K562 (cell line): ENCODE measurements around the gene ADGRB3. TPM values are rescaled to one million over a fixed set of nuclear protein-coding genes. Genes with fewer than 3 reads are reported as not detected.

ENCODE experiments used
- ATAC-seq: fragments of 200-7000 bp; cut with Tn5 transposase; 3 replicates; pipeline ENCODE4 v1.9.1; 2020; ENCODE audit warnings: moderate library complexity
- BruUV-seq: library from RNA; stranded (reverse); fragments of 400-500 nt; replicated peaks from 2 replicates; lab custom pipeline; 2021; lab: Mats Ljungman, UMichigan
- CTCF ChIA-PET: fragments of 300-600 bp; formaldehyde crosslinking; extraction: SDS; loops from one replicate; lab custom pipeline; 2021; ENCODE audit warnings: low intra/inter-chr PET ratio; lab: Yijun Ruan, JAX
- POLR2A ChIA-PET: fragments of 300-600, 350-650 bp; sonication (Branson Sonifier 250); formaldehyde crosslinking; extraction: SDS; loops from one replicate; lab custom pipeline; 2021; ENCODE audit warnings: antibody characterized with exemption, inconsistent platforms; lab: Yijun Ruan, JAX
- DNase-seq, 4 experiments: peaks; one replicate each; pipeline versions ENCODE4 v3.0.0 to v3.0.0-alpha.2; 2011 to 2018; ENCODE audit warnings: low spot score in 3 of 4, mixed read lengths in 3 of 4; ENCODE audit errors: extremely low read depth in 1 of 4
- FAIRE-seq: peaks from 2 replicates; lab custom pipeline; 2011; peaks lifted over from hg19 to GRCh38; lab: Jason Lieb, UNC
- H2AFZ ChIP-seq: 2 replicates; pipeline ENCODE4 v1.6.0; 2011; ENCODE audit warnings: low read depth, low read length, control low read depth, inconsistent platforms
- H3K27ac ChIP-seq: fragments of 200-600 bp; 3 replicates; pipeline ENCODE4 v1.8.0; 2011; ENCODE audit warnings: low read depth, mild to moderate bottlenecking, control low read depth, inconsistent platforms, low read length, moderate library complexity, mixed read lengths; ENCODE audit errors: extremely low read depth
- H3K27me3 ChIP-seq, 2 experiments: fragments of 300-600 bp in 1 of 2; 2 replicates in 1 of 2; 3 replicates in 1 of 2; pipeline versions ENCODE4 v1.6.0 to v1.8.0; 2011; ENCODE audit warnings: inconsistent platforms in 2 of 2, low read length in 2 of 2, mild to moderate bottlenecking in 1 of 2, mixed read lengths in 1 of 2, moderate library complexity in 1 of 2; ENCODE audit not compliant: control insufficient read depth in 2 of 2, insufficient read depth in 2 of 2
- H3K36me3 ChIP-seq: fragments of 300-600 bp; 3 replicates; pipeline ENCODE4 v1.8.0; 2011; ENCODE audit warnings: mild to moderate bottlenecking, low read length, inconsistent platforms; ENCODE audit not compliant: control insufficient read depth, insufficient read depth
- H3K4me1 ChIP-seq, 2 experiments: fragments of 200-600 bp in 1 of 2; replicated peaks in 1 of 2; 2 replicates in 1 of 2; 3 replicates in 1 of 2; pipeline versions ENCODE4 v1.5.1 to v1.8.0; 2011; ENCODE audit warnings: inconsistent platforms in 2 of 2, low read length in 2 of 2, mild to moderate bottlenecking in 1 of 2, mixed read lengths in 1 of 2, moderate library complexity in 1 of 2; ENCODE audit not compliant: control insufficient read depth in 2 of 2, insufficient read depth in 2 of 2
- H3K4me2 ChIP-seq: 2 replicates; pipeline ENCODE4 v1.6.1; 2011; ENCODE audit warnings: low read length, control low read depth, inconsistent platforms, mixed read lengths; ENCODE audit not compliant: insufficient read depth
- H3K4me3 ChIP-seq: fragments of 200-600 bp; sonication (generic), shearing (Covaris generic); 2 replicates; pipeline ENCODE4 v1.5.1; 2016; ENCODE audit warnings: control low read depth, inconsistent platforms
- H3K79me2 ChIP-seq: fragments of 200-600 bp; 3 replicates; pipeline ENCODE4 v1.8.0; 2011; ENCODE audit warnings: low read length, inconsistent platforms; ENCODE audit not compliant: control insufficient read depth, insufficient read depth
- H3K9ac ChIP-seq, 2 experiments: 2 replicates each; pipeline versions ENCODE4 v1.6.0 to v1.6.1; 2011; ENCODE audit warnings: low read depth in 2 of 2, low read length in 2 of 2, control low read depth in 1 of 2, inconsistent platforms in 1 of 2, mild to moderate bottlenecking in 1 of 2, mixed read lengths in 1 of 2; ENCODE audit not compliant: insufficient read depth in 1 of 2
- H3K9me1 ChIP-seq: one replicate; pipeline ENCODE4 v1.6.0; 2011; ENCODE audit warnings: inconsistent platforms, mild to moderate bottlenecking, low read length, moderate library complexity; ENCODE audit not compliant: control insufficient read depth, insufficient read depth
- H3K9me3 ChIP-seq: replicated peaks from 2 replicates; pipeline ENCODE4 v1.5.1; 2011; ENCODE audit warnings: low read depth, low read length, inconsistent platforms; ENCODE audit not compliant: control insufficient read depth, insufficient read depth
- H4K20me1 ChIP-seq: replicated peaks from 2 replicates; pipeline ENCODE4 v1.6.1; 2011; ENCODE audit warnings: low read length, inconsistent platforms, mixed read lengths; ENCODE audit not compliant: control insufficient read depth, insufficient read depth
- BRCA1 ChIP-seq, 2 experiments: fragments of 450-650 bp in 1 of 2; sonication (generic) in 1 of 2; formaldehyde crosslinking in 1 of 2; IDR thresholded peaks; 2 replicates each; pipeline versions ENCODE4 v1.5.0 to v1.6.1; 2017 to 2020; ENCODE audit warnings: mild to moderate bottlenecking in 1 of 2, missing genetic modification reagents in 1 of 2
- GTF2E2 ChIP-seq: fragments of 200-800 bp; sonication (Bioruptor generic); IDR thresholded peaks from 2 replicates; pipeline ENCODE4 v1.6.1; 2016; ENCODE audit warnings: missing genetic modification characterization, missing compliant biosample characterization
- MCM5 ChIP-seq: fragments of 450-650 bp; IDR thresholded peaks from 2 replicates; pipeline ENCODE4 v1.6.1; 2016; ENCODE audit warnings: low read depth
- MTA1 ChIP-seq: fragments of 450-650 bp; IDR thresholded peaks from 2 replicates; pipeline ENCODE4 v1.6.1; 2017; ENCODE audit warnings: borderline replicate concordance
- PHF8 ChIP-seq: fragments of 200-600 bp; sonication (generic); IDR thresholded peaks from 2 replicates; pipeline ENCODE4 v1.6.1; 2012; ENCODE audit warnings: mixed run types, mild to moderate bottlenecking, inconsistent platforms, low read length, moderate library complexity, borderline replicate concordance
- POU5F1 ChIP-seq: fragments of 150-350 bp; IDR thresholded peaks from 2 replicates; pipeline ENCODE4 v1.6.1; 2014; ENCODE audit warnings: borderline replicate concordance, low read length, low read depth, mild to moderate bottlenecking; ENCODE audit not compliant: partially characterized antibody
- PTRF ChIP-seq: fragments of 450-650 bp; IDR thresholded peaks from 2 replicates; pipeline ENCODE4 v1.6.1; 2016; ENCODE audit warnings: mild to moderate bottlenecking, missing genetic modification characterization, missing compliant biosample characterization
- SAFB ChIP-seq: fragments of 200-400 bp; formaldehyde crosslinking; IDR thresholded peaks from 2 replicates; pipeline ENCODE4 v1.6.1; 2017; ENCODE audit warnings: low read depth, low read length, borderline replicate concordance
- SIN3B ChIP-seq: fragments of 450-650 bp; IDR thresholded peaks from 2 replicates; pipeline ENCODE4 v1.6.1; 2017; ENCODE audit warnings: low read depth, mild to moderate bottlenecking, moderate library complexity
- SMAD1 ChIP-seq: fragments of 150-350 bp; IDR thresholded peaks from 2 replicates; pipeline ENCODE4 v1.6.1; 2014; ENCODE audit warnings: low read length, low read depth; ENCODE audit not compliant: partially characterized antibody
- SMARCA5 ChIP-seq: fragments of 450-650 bp; IDR thresholded peaks from 2 replicates; pipeline ENCODE4 v1.6.1; 2016
- ZNF551 ChIP-seq: fragments of 250-450 bp; sonication (Bioruptor Pico); IDR thresholded peaks from 2 replicates; pipeline ENCODE4 v1.5.0; 2021; ENCODE audit warnings: mild to moderate bottlenecking, moderate library complexity
- ZNF778 ChIP-seq: fragments of 450-650 bp; formaldehyde crosslinking; IDR thresholded peaks from 2 replicates; pipeline ENCODE4 v1.4.0; 2020; ENCODE audit warnings: mild to moderate bottlenecking, moderate library complexity
- ZNF780A ChIP-seq: fragments of 250-450 bp; sonication (Bioruptor Pico); IDR thresholded peaks from 2 replicates; pipeline ENCODE4 v1.5.0; 2021; ENCODE audit warnings: mild to moderate bottlenecking
- WGBS: fragments of 100-300 bp; shearing (Covaris generic); methylation state at CpG from one replicate; pipeline ENCODE4 v1.1.6; 2016; ENCODE audit warnings: low coverage, mixed read lengths; ENCODE audit not compliant: insufficient coverage; ENCODE audit errors: missing lambda C conversion rate; 5-methylcytosine and 5-hydroxymethylcytosine counted together
- in situ Hi-C: fragments of 300-500 bp; cut with MboI; formaldehyde crosslinking; loops from 4 replicates; pipeline ENCODE4 v1.15.0; 2018; ENCODE audit warnings: inconsistent platforms, mixed read lengths
- intact Hi-C: fragments of 100-400 bp; cut with micrococcal nuclease; formaldehyde crosslinking; loops from 2 replicates; pipeline ENCODE4 v1.14.2; 2022
- polyA plus RNA-seq, 8 experiments: library from polyadenylated mRNA; depleted of rRNA in 4 of 8; stranded (reverse) in 5 of 8; unstranded in 3 of 8; fragments of >200 nt; fragmentation: Nextera tagmentation in 2 of 8; fragmentation: Illumina TruSeq in 1 of 8; extraction: Ambion mirVana in 2 of 8; extraction: Trizol in 1 of 8; gene quantifications; 2 replicates each; pipeline versions ENCODE4 v1.2.1 to v1.2.3, GENCODE V29; 2011 to 2014; ENCODE audit warnings: inconsistent platforms in 1 of 8, missing spikeins in 1 of 8
- total RNA-seq, 7 experiments: library from RNA; depleted of rRNA in 6 of 7; stranded (reverse); fragments of >200 nt in 6 of 7; fragmentation: Illumina TruSeq in 2 of 7; extraction: Trizol in 2 of 7; gene quantifications; 2 replicates each; pipeline versions ENCODE4 v1.2.1 to v1.2.3, GENCODE V29; 2011 to 2021; ENCODE audit warnings: low replicate concordance in 1 of 7
- TF ChIP-seq, protein P1 (sequence below): IDR thresholded peaks from 2 replicates; pipeline ENCODE4 v1.6.1; 2016; ENCODE audit warnings: missing genetic modification characterization, missing compliant biosample characterization
- TF ChIP-seq, protein P2 (sequence below): fragments of 450-650 bp; conservative IDR thresholded peaks from 2 replicates; pipeline ENCODE4 v1.6.1; 2016; ENCODE audit warnings: missing genetic modification characterization, low read depth, mild to moderate bottlenecking, missing compliant biosample characterization, moderate library complexity
- TF ChIP-seq, protein P3 (sequence below): fragments of 200-400 bp; formaldehyde crosslinking; IDR thresholded peaks from 2 replicates; pipeline ENCODE4 v1.6.1; 2017; ENCODE audit warnings: mild to moderate bottlenecking, low read depth, low read length, moderate library complexity
- TF ChIP-seq, protein P4 (sequence below): fragments of 250-450 bp; sonication (Bioruptor Pico); IDR thresholded peaks from 2 replicates; pipeline ENCODE4 v1.5.1; 2021; ENCODE audit warnings: mild to moderate bottlenecking

ADGRB3 gene
- total and polyA plus RNA-seq, 9 of the 15 experiments (the other 6 are each of a cell fraction or from before 2014, with no cell fraction given), result 0.90 to 7.8 (median 2.4) TPM

DNA sequence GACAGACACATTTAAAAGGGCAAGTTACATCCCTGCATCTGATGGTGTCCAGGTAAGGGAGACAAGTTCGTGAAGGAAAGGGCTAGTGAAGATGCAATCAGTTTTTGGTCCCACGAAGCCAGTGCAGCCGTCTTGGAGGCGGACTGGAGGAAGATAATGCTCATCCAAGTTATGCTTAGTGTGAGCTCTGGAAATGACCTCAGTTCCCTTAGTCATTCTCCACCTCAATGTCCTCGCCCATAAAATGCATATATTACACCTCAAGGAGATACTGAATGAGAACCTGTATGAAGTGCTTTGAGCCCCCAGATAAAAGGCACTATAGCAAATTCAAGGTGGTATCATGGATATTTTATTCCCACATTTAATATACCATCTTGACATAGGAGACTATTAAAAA lies 358.8 kb downstream of the ADGRB3 start:
- Histone ChIP-seq H3K9ac (no peak overlapping the region), H3K79me2 (no peaks in the 10 kb centered on the region), H3K4me3 (no peak overlapping the region), H3K36me3 (no peaks in the 10 kb centered on the region), H3K9me1 (no peaks in the 10 kb centered on the region), H3K27ac (no peak overlapping the region), H3K27me3 (no peaks in the 10 kb centered on the region), H2AFZ (no peak overlapping the region), H3K4me2 (no peak overlapping the region), H3K9me3 (no peaks in the 10 kb centered on the region), H4K20me1 (no peaks in the 10 kb centered on the region), H3K4me1 (no peaks in the 10 kb centered on the region)
- intact Hi-C loops, result no loop called here
- in situ Hi-C loops, result no loop called here
- ChIA-PET POLR2A (interaction anchor here (1.0 kb wide), 1 partner anchor 12 kb away, joined by 3 read pairs; no protein-coding TSS in a partner anchor), CTCF (no interaction called here)
- BruUV-seq, result no TSS peak
- 20% methylated on average over 5 of the region's 5 CpGs for WGBS
- no peak for FAIRE-seq
- ATAC-seq, result no peak
- DNase-seq, result no peak
- TF ChIP-seq ZNF551 (no peak), SIN3B (no peak), SAFB (no peak), MTA1 (no peak), POU5F1 (no peak), ZNF778 (CRISPR knock-in tag) (no peak), GTF2E2 (tag) (no peak), BRCA1 (IDR thresholded peaks at IDR 0.05) (no peak), BRCA1 (CRISPR knock-in tag; IDR thresholded peaks at IDR 0.05) (no peak), SMARCA5 (no peak), PHF8 (no peak), MCM5 (no peak), SMAD1 (no peak), ZNF780A (no peak), PTRF (tag) (no peak)
- TF ChIP-seq, protein P1, sequence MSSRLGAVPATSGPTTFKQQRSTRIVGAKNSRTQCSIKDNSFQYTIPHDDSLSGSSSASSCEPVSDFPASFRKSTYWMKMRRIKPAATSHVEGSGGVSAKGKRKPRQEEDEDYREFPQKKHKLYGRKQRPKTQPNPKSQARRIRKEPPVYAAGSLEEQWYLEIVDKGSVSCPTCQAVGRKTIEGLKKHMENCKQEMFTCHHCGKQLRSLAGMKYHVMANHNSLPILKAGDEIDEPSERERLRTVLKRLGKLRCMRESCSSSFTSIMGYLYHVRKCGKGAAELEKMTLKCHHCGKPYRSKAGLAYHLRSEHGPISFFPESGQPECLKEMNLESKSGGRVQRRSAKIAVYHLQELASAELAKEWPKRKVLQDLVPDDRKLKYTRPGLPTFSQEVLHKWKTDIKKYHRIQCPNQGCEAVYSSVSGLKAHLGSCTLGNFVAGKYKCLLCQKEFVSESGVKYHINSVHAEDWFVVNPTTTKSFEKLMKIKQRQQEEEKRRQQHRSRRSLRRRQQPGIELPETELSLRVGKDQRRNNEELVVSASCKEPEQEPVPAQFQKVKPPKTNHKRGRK (tag), result no peak
- TF ChIP-seq, protein P2, sequence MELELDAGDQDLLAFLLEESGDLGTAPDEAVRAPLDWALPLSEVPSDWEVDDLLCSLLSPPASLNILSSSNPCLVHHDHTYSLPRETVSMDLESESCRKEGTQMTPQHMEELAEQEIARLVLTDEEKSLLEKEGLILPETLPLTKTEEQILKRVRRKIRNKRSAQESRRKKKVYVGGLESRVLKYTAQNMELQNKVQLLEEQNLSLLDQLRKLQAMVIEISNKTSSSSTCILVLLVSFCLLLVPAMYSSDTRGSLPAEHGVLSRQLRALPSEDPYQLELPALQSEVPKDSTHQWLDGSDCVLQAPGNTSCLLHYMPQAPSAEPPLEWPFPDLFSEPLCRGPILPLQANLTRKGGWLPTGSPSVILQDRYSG (tag), result no peak
- TF ChIP-seq, protein P3, sequence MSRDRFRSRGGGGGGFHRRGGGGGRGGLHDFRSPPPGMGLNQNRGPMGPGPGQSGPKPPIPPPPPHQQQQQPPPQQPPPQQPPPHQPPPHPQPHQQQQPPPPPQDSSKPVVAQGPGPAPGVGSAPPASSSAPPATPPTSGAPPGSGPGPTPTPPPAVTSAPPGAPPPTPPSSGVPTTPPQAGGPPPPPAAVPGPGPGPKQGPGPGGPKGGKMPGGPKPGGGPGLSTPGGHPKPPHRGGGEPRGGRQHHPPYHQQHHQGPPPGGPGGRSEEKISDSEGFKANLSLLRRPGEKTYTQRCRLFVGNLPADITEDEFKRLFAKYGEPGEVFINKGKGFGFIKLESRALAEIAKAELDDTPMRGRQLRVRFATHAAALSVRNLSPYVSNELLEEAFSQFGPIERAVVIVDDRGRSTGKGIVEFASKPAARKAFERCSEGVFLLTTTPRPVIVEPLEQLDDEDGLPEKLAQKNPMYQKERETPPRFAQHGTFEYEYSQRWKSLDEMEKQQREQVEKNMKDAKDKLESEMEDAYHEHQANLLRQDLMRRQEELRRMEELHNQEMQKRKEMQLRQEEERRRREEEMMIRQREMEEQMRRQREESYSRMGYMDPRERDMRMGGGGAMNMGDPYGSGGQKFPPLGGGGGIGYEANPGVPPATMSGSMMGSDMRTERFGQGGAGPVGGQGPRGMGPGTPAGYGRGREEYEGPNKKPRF, result no peak
- TF ChIP-seq, protein P4, sequence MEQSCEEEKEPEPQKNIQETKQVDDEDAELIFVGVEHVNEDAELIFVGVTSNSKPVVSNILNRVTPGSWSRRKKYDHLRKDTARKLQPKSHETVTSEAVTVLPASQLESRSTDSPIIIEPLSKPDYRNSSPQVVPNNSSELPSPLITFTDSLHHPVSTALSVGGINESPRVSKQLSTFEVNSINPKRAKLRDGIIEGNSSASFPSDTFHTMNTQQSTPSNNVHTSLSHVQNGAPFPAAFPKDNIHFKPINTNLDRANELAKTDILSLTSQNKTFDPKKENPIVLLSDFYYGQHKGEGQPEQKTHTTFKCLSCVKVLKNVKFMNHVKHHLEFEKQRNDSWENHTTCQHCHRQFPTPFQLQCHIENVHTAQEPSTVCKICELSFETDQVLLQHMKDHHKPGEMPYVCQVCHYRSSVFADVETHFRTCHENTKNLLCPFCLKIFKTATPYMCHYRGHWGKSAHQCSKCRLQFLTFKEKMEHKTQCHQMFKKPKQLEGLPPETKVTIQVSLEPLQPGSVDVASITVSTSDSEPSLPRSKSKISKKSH (CRISPR knock-in tag), result no peak
